ENCODE data around the gene GRIN1.

GRCh38 chr9:137202966-137203365 lies 64.0 kb downstream of the GRIN1 start:
- TF ChIP-seq, protein P1, sequence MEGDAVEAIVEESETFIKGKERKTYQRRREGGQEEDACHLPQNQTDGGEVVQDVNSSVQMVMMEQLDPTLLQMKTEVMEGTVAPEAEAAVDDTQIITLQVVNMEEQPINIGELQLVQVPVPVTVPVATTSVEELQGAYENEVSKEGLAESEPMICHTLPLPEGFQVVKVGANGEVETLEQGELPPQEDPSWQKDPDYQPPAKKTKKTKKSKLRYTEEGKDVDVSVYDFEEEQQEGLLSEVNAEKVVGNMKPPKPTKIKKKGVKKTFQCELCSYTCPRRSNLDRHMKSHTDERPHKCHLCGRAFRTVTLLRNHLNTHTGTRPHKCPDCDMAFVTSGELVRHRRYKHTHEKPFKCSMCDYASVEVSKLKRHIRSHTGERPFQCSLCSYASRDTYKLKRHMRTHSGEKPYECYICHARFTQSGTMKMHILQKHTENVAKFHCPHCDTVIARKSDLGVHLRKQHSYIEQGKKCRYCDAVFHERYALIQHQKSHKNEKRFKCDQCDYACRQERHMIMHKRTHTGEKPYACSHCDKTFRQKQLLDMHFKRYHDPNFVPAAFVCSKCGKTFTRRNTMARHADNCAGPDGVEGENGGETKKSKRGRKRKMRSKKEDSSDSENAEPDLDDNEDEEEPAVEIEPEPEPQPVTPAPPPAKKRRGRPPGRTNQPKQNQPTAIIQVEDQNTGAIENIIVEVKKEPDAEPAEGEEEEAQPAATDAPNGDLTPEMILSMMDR (IDR thresholded peaks at IDR 0.05; ENCODE audit: low read depth, low read length), result no peak
- no peak for TF ChIP-seq POLR2A (IDR thresholded peaks at IDR 0.05; ENCODE audit: extremely low read depth, insufficient read length)
- no peak for TF ChIP-seq MYC (IDR thresholded peaks at IDR 0.05; ENCODE audit: low read depth, low read length)
- TF ChIP-seq, protein P2, sequence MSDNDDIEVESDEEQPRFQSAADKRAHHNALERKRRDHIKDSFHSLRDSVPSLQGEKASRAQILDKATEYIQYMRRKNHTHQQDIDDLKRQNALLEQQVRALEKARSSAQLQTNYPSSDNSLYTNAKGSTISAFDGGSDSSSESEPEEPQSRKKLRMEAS (IDR thresholded peaks at IDR 0.05; ENCODE audit: low read depth, low read length), result no peak

Data from NB4 (cell line).